T-helper 9 cell (primary cell): ENCODE measurements around the gene BBLN.

Experiments used
- DNase-seq: peaks from one replicate; pipeline ENCODE4 v3.0.0-alpha.2; 2020

Gene BBLN

GRCh38 chr9:128191406-128192046 lies 31.5 kb downstream of the BBLN start, which contains the start of gene CIZ1:
Gene CIZ1, minus strand, starts transcription at chr9:128191572. Its CDS starts 715 bp downstream, at chr9:128190857.
- DNase-seq: peak; percentile 64

DNA sequence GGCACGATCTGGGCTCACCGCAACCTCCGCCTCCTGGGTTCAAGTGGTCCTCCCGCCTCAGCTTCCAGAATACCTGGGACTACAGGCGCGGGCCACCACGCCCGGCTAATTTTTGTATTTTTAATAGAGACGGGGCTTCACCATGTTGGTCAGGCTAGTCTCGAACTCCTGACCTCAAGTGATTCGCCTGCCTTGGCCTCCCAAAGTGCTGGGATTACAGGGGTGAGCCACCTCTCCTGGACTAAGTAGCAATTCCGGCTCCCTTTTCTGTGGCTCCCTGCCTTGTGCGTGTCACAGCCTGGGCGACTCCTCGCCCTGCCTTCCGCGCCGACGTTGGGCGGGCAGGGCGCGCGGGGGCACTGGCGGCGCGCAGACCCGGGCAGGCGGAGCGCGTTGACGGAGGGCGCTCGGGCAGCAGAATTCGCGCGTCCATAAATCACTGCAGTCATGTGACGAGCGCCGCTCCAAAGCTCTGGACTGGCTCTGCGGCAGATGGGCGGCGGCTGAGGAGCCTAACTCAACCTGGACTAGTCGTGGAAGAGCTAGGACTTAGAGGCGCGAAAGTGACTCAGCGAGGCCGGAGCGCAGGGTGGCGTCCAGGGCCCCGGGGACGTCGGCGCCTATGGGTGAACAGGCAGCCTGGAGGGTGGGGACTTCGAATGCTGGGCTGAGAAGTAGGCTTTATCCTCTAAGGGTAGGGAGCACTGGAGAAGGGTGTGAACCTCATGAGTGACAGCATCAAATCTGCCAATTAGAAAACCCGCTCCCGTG lies 32.7 kb downstream of the BBLN start:
- DNase-seq: peak; percentile 27

DNA sequence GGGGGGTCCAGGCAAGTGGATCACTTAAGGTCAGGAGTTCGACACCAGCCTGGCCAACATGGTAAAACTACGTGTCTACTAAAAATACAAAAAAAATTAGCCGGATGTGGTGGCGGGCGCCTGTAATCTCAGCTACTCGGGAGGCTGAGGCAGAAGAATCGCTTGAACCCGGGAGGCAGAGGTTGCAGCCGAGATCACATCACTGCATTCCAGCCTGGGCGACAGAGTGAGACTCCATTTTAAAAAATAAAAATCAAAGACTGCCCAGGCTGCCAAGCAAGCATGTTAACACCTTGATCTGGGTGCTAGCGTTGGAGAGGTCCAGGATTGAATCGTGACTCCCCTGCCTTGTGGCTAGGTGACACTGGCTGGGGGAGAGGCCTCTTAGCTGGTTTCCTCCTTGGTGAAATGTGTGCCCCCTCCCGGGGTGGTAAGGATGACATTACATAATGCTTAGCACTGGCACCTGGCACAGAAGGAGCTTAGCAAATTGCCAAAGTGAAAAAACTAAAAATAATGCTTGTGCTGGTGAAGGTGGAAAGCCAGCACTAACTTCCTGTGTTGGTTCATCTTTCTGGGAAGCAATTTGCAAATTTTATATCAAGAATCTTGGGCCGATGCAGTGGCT lies 33.5 kb downstream of the BBLN start:
- DNase-seq: no peak

DNA sequence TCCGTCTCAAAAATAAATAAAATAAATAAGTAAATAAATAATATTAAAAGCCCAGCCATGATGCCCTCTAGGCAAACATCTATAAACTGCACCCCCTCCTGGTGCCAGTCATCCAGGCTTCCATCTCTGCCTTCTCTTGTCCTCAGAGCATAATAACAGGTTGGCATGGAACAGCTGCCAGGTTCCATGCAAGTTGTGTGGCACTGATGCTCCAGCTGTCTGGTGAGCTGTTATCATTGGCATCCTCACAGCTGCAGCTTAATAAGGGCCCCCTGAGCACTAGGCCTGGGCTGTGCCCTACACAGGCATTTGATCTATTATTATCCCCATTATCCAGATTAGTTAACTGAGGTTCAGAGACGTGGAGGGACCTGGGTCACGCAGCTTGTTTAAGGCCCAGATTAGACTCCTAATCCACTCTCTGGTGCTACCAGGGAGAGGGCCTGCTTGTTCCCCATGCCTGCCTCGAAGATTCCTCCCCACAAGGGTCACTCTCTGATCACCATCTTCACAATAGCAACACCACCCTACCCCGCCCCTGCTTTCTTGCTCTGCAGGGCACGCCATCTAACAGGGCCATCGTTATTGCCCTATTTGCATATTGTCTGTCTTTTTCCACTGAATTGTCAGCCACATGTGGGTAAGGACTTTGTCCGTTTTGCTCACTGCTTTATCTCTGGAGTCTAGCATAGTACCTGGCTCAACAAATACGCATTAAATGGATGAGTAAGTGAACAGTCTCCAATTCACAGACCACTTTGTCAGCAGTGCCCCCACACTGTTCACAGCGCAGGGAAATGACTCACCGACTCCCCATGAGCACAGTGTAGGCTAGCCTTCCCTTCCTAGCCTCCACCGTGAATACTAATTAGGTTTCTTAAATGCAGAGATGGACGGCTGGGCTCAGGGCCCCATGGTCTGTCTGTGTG lies 41.6 kb downstream of the BBLN start:
- DNase-seq: no peak

GRCh38 chr9:128202648-128203023 lies 42.6 kb downstream of the BBLN start:
- DNase-seq: no peak

GRCh38 chr9:128203024-128203706 lies 43.1 kb downstream of the BBLN start, which contains the start of gene DNM1:
Gene DNM1, plus strand, starts transcription at chr9:128203379. Its CDS starts 92 bp downstream, at chr9:128203471.
- DNase-seq: peak; percentile 64

DNA sequence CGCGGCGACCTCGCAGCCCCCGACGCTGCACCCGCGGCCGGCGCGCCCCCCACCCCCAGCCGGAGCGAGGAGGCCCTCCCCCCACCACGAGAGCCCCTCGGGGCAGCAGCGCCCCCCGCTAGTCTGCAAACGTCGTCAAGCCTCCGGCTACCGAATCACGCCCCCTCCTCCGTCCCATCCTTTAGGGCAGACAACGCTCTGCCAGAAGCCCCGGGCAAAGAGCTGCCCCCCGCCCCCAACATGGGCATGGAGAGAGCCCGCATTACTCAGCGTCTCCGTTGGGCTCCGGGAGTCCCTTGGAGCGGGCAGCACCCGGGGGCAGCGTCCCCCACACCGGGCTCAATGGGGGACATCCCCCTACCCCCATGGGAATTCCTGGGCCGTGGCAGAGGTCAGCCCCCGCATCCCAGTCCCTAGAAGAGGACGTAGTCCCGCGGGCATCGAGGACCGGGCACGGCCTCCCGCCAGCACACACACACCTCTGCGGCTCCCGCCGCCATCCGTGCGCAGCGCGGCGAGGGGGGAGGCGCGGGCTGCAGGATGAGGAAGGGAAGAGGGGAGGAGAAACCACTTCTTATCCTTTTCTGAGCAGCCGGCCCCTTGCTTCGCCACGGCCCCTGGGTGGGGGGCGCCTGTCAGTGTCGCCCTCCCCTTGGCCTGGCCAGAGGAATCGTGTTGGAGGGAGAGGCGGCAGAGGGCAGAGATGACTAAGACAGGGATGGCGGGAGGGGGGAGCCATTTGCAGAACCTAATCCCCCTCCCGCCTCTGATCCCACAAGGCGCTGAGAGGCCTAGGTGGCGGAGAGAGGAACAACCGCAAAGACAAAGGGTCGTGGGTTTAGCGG lies 43.9 kb downstream of the BBLN start:
- no peak for DNase-seq

- no peak for DNase-seq
Observed at GRCh38 chr9:128204858-128205257, 44.8 kb downstream of the BBLN start.

- no peak for DNase-seq
Observed at GRCh38 chr9:128205296-128205944, 45.4 kb downstream of the BBLN start.

- DNase-seq: no peak
Observed at GRCh38 chr9:128206484-128206883, 46.4 kb downstream of the BBLN start.

GRCh38 chr9:128206916-128207910 lies 47.1 kb downstream of the BBLN start:
- DNase-seq: no peak

DNA sequence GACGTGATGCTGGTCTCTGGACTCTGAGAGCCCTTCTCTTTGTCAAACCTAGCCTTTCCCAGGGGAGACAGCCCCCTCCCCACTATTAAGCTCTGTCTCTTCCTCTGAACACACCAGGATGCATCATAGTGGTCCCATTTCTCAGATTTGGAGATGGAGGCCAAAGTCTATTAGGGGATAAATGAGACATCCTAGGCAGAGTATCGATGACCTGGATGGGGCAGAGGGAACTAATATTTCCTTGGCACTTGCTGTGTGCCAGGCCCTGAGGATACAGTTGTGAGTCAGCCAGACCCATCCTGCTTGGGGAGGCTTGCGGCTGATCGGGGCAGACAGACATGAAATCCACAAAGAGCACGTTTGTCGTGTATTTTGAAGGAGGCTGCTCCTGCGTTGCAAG lies 48.3 kb downstream of the BBLN start:
- DNase-seq: no peak

DNA sequence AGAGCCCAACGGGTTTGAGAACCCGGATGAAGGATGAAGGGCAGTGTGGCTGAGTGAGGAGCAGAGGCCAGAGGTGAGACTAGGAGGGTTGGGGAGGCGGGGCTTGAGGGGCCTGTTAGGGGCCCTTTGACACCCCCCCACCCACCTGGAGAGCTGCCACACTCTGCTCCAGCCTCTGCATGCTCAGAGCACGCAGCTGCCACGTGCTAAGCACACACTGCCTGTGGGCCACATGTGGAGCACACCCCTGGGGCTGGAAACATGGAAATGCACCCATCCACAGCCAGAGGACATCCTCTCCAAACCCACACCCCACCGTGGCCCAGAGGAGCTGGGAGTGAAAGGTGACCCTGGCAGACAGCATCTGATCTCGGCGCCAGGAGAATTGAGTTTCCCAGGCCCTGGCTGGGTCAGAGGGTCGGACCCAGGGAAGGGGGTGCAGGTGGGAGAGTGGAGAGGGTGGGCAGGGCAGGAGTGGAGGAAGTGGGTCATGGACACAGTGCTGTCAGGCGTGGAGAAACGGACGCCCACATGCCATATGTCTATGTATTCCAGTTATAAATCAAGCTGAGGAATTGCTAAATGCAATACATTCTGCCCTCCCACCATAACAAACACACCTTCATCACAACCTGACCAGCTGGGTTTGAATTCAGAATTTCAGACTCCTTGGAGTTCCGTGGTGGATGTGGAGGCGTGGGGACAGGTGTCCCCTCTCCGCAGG lies 49.0 kb downstream of the BBLN start:
- no peak for DNase-seq

- DNase-seq: no peak
Observed at GRCh38 chr9:128211186-128211980, 51.3 kb downstream of the BBLN start.

GRCh38 chr9:128211981-128212281 lies 51.9 kb downstream of the BBLN start:
- DNase-seq: no peak
